GM13976 (cell line): Measurements from ENCODE around the gene GALNT2.

Experiments
- DNase-seq: peaks from one replicate; pipeline ENCODE4 v3.0.0; 2012; ENCODE audit warnings: low spot score
- in situ Hi-C: fragments of 300-500 bp; cut with MboI; formaldehyde crosslinking; loops from one replicate; pipeline ENCODE4 v1.12.0; 2022; ENCODE audit warnings: low sequenced_read_pairs, mixed read lengths, inconsistent platforms; ENCODE audit not compliant: unreplicated experiment
- TF ChIP-seq, protein P1 (sequence below): IDR thresholded peaks from 2 replicates; pipeline ENCODE4 v1.5.1; 2012; ENCODE audit warnings: borderline replicate concordance, mild to moderate bottlenecking; ENCODE audit not compliant: insufficient read depth; ENCODE audit errors: extremely low read depth, missing control alignments, control extremely low read depth

Gene GALNT2

DNA sequence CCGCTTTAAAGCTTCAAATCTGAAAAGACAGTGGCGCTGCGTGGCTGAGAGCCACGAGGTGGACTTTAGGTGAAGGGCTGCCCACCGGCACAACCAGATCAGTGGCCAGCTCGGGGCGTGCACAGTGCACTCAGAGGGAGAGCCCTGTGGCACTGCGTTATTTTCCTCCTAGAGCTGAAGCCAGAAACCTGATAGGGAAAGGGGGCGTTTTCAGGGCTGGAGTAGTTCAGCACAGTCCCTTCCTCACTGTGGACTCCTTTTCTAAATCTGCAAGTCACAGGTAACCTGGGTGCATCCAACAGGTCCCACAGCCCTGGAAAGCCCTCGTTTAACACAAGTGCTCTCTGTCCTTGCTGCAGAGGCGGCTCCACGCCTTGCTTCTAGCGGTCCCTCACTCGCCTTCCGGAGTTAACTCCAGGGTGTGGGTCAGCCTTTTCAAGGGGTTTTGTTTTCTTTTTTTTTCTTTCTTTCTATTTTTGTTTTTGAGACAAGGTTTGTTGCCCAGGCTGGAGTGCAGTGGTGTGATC is 81.2 kb downstream of the GALNT2 start:
- no peak for DNase-seq
- in situ Hi-C loops = no loop called here
- TF ChIP-seq, protein P1, sequence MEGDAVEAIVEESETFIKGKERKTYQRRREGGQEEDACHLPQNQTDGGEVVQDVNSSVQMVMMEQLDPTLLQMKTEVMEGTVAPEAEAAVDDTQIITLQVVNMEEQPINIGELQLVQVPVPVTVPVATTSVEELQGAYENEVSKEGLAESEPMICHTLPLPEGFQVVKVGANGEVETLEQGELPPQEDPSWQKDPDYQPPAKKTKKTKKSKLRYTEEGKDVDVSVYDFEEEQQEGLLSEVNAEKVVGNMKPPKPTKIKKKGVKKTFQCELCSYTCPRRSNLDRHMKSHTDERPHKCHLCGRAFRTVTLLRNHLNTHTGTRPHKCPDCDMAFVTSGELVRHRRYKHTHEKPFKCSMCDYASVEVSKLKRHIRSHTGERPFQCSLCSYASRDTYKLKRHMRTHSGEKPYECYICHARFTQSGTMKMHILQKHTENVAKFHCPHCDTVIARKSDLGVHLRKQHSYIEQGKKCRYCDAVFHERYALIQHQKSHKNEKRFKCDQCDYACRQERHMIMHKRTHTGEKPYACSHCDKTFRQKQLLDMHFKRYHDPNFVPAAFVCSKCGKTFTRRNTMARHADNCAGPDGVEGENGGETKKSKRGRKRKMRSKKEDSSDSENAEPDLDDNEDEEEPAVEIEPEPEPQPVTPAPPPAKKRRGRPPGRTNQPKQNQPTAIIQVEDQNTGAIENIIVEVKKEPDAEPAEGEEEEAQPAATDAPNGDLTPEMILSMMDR = no peak

DNA sequence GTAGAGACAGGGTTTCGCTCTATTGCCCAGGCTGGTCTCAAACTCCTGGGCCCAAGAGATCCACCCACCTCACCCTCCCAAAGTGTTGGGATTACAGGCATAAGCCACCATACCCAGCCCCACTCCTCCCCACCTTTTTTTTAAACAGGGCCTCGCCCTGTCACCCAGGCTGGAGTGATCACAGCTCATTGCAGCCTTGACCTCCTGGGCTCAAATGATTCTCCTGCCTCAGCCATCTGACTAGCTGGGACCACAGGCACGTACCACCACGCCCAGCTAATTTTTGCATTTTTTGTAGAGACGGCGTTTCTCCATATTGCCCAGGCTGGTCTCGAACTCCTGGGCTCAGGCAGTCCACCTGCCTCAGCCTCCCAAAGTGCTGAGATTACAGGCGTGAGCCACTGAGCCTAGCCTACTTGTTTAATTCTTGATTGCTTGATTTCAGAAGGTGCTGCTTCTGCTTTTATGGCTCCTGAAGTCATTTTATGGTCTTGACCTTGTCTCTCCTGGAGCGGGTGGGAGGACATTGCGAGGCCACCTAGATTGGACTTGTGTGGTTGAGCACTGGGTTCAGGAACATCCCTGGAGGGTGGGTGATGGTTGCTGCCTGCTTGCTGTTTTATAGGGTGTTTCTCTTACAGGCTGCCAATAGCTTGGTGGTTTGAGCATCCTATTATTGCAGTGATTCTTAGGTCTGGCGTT is 81.9 kb downstream of the GALNT2 start:
- TF ChIP-seq, protein P1 = no peak
- DNase-seq = no peak
- in situ Hi-C loops = no loop called here

DNA sequence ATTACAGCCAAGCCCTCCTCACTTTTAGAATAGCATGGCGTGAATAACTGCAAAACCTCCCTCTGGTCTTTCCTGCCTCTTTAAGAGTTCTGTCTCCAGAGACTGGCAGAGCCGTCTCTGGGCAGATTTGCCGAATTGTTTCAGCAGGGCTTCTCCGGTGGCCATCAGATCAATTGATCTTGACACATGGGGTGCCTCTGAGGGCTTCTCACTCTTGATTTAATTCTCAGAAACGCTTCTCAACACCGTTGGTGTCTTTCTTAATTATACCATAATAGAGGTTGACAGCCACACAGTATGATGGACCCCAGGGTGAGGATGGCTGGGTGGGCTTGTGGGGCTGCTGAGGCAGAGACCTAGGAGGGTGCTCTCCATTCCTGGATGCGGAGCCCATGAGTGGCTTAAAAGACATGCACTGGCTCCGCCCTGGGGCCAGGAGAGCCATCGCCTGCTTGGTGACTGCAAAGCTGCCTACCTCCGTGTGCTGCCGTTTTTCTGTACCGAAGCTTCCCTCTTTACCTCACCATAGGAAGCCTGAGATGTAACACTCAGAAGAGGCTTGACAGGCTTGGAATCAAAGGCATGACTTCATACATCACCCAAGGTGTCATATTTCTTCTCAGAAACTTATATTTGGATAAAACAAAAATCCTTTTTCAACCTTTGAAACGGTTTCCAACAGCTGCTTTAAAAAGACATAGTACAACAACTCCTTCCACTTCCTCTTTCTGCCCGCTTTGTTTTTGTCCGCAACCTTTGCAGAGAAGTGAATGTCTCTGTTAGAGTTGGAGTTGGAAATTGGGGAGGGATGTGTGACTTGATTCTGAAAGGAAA is 82.9 kb downstream of the GALNT2 start:
- peak; percentile 64 for DNase-seq
- in situ Hi-C loops = no loop called here
- TF ChIP-seq, protein P1 = peak; percentile 9

DNA sequence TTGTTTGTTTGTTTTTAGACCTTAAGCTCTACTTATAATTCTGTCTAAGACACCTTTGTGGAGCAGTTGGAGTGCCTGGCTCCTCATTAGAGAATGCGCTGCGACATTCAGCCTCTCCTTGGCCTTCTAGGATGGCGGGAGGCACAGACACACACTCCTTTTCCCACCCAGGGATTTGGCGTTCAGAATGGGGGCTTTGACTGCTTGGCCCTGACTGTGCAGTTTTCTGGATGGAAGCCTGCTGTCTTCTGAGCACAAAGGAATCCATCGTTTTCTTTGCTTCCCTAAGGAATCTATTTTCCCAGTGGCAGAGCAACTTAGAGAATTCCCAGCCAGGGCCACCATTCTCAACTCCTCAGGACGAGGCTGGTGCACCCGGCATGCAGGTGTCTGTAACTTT is 83.6 kb downstream of the GALNT2 start:
- TF ChIP-seq, protein P1 = no peak
- in situ Hi-C loops = no loop called here
- no peak for DNase-seq

DNA sequence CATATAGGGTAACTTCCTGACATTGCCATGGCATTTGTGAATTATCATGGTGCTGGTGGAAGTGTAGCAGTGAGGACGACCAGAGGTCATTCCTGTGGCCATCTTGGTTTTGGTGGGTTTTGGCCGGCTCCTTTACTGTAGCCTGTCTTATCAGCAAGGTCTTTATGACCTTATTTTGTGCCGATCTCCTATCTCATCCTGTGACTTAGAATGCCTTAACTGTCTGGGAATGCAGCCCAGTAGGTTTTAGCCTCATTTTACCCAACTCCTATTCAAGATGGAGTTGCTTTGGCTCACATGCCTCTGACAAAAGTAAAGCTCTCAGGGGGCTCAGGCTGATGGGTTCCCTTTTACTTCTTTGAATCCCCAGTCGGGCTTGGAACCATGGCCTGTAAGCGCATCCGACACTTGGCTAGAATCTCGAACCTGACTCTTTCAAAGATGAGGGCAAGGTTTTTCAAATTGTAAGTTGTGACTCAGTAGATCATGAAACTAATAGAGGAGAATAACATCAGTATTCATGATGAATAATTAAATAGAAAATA is 85.0 kb downstream of the GALNT2 start:
- TF ChIP-seq, protein P1 = no peak
- in situ Hi-C loops = no loop called here
- no peak for DNase-seq

DNA sequence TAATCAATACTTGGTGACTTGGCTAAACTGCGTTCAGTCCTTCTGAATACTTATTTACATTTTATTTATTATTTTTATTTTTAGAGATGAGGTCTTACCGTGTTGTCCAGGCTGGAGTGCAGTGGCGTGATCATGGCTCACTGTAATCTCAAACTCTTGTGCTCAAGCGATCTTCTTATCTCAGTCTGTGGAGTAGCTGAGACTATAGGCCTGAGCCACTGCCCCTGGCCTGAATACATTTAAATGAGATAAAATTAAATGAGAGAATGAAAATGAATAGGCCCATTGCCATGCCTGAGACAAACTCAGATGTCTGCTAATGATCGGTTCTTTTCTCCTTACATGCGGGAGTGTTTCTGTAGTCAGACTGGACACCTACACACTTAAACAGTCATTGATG is 86.0 kb downstream of the GALNT2 start:
- in situ Hi-C loops = no loop called here
- TF ChIP-seq, protein P1 = no peak
- DNase-seq = no peak
